ENCODE measurements around the gene TBC1D19.

GRCh38 chr4:26804925-26805324 is 221.0 kb downstream of the TBC1D19 start:
- TF ChIP-seq, protein P1, sequence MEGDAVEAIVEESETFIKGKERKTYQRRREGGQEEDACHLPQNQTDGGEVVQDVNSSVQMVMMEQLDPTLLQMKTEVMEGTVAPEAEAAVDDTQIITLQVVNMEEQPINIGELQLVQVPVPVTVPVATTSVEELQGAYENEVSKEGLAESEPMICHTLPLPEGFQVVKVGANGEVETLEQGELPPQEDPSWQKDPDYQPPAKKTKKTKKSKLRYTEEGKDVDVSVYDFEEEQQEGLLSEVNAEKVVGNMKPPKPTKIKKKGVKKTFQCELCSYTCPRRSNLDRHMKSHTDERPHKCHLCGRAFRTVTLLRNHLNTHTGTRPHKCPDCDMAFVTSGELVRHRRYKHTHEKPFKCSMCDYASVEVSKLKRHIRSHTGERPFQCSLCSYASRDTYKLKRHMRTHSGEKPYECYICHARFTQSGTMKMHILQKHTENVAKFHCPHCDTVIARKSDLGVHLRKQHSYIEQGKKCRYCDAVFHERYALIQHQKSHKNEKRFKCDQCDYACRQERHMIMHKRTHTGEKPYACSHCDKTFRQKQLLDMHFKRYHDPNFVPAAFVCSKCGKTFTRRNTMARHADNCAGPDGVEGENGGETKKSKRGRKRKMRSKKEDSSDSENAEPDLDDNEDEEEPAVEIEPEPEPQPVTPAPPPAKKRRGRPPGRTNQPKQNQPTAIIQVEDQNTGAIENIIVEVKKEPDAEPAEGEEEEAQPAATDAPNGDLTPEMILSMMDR (IDR thresholded peaks at IDR 0.05; ENCODE audit: low read depth, low read length, missing input control): no peak
- no peak for TF ChIP-seq TAF1 (conservative IDR thresholded peaks at IDR 0.05)

Data from liver (tissue), 3 donors.